IMR-90 (cell line): ENCODE data around the gene FNIP2. TPM values are rescaled to one million over a fixed set of nuclear protein-coding genes. Genes with fewer than 3 reads are reported as not detected.
A peak's percentile ranks its signal among the peaks of the same experiment; 100 is the strongest.

Experiments used
- ATAC-seq: fragments of 200-7000 bp; cut with Tn5 transposase; 2 replicates; pipeline ENCODE4 v1.9.1; 2020; ENCODE audit warnings: low read depth, mild to moderate bottlenecking, moderate library complexity
- BruUV-seq: library from RNA; stranded (reverse); fragments of 400-500 nt; replicated peaks from 2 replicates; lab custom pipeline; 2021; lab: Mats Ljungman, UMichigan
- CTCF ChIA-PET: fragments of 300-600 bp; formaldehyde crosslinking; extraction: SDS; loops from one replicate; lab custom pipeline; 2021; ENCODE audit warnings: antibody characterized with exemption; lab: Yijun Ruan, JAX
- POLR2A ChIA-PET: fragments of 300-600 bp; sonication (Branson Sonifier 250); formaldehyde crosslinking; loops from one replicate; lab custom pipeline; 2022; ENCODE audit warnings: antibody characterized with exemption; ENCODE audit not compliant: unreplicated experiment; lab: Charles Lee
- DNase-seq: peaks from one replicate; pipeline ENCODE4 v3.0.0; 2013
- H2AFZ ChIP-seq: replicated peaks from 2 replicates; pipeline ENCODE3; 2013; ENCODE audit warnings: low read length, mild to moderate bottlenecking; ENCODE audit not compliant: poor library complexity
- H2AK5ac ChIP-seq: 2 replicates; pipeline ENCODE4 v1.6.1; 2013; ENCODE audit warnings: low read depth, low read length, inconsistent platforms
- H2AK9ac ChIP-seq: replicated peaks from 2 replicates; pipeline ENCODE3; 2013; ENCODE audit warnings: mild to moderate bottlenecking, low read depth, low read length, moderate library complexity; ENCODE audit not compliant: poor library complexity
- H2BK120ac ChIP-seq: 2 replicates; pipeline ENCODE4 v1.6.1; 2013; ENCODE audit warnings: low read depth, low read length, inconsistent platforms
- H2BK15ac ChIP-seq: 3 replicates; pipeline ENCODE4 v1.6.1; 2013; ENCODE audit warnings: low read depth, low read length, inconsistent platforms
- H2BK20ac ChIP-seq: 2 replicates; pipeline ENCODE4 v1.6.1; 2013; ENCODE audit warnings: low read depth, mild to moderate bottlenecking, inconsistent platforms, low read length, moderate library complexity
- H2BK5ac ChIP-seq: 2 replicates; pipeline ENCODE4 v1.6.1; 2013; ENCODE audit warnings: mild to moderate bottlenecking, low read depth, low read length, inconsistent platforms; ENCODE audit not compliant: poor library complexity, severe bottlenecking
- H3K14ac ChIP-seq: replicated peaks from 2 replicates; pipeline ENCODE4 v1.6.1; 2013; ENCODE audit warnings: low read depth, low read length, inconsistent platforms
- H3K18ac ChIP-seq: 2 replicates; pipeline ENCODE4 v1.6.1; 2013; ENCODE audit warnings: low read depth, low read length, control low read depth
- H3K23ac ChIP-seq: 2 replicates; pipeline ENCODE4 v1.6.1; 2013; ENCODE audit warnings: low read depth, low read length, inconsistent platforms
- H3K27ac ChIP-seq: 2 replicates; pipeline ENCODE4 v1.5.1; 2013; ENCODE audit warnings: mild to moderate bottlenecking, control low read depth, low read length; ENCODE audit not compliant: insufficient read depth
- H3K27me3 ChIP-seq: 2 replicates; pipeline ENCODE4 v1.6.1; 2013; ENCODE audit warnings: low read length; ENCODE audit not compliant: control insufficient read depth, insufficient read depth
- H3K36me3 ChIP-seq: 2 replicates; pipeline ENCODE4 v1.6.1; 2013; ENCODE audit warnings: low read length, mixed read lengths; ENCODE audit not compliant: control insufficient read depth, insufficient read depth
- H3K4ac ChIP-seq: 2 replicates; pipeline ENCODE4 v1.6.1; 2013; ENCODE audit warnings: low read depth, low read length, inconsistent platforms
- H3K4me1 ChIP-seq: 2 replicates; pipeline ENCODE4 v1.6.1; 2013; ENCODE audit warnings: low read length, mixed read lengths; ENCODE audit not compliant: control insufficient read depth, insufficient read depth
- H3K4me2 ChIP-seq: 2 replicates; pipeline ENCODE4 v1.6.1; 2013; ENCODE audit warnings: low read depth, mild to moderate bottlenecking, control low read depth, low read length, moderate library complexity
- H3K4me3 ChIP-seq: 2 replicates; pipeline ENCODE4 v1.5.1; 2013; ENCODE audit warnings: low read depth, mild to moderate bottlenecking, control low read depth, low read length, moderate library complexity; ENCODE audit not compliant: insufficient read depth
- H3K56ac ChIP-seq: 2 replicates; pipeline ENCODE4 v1.6.1; 2013; ENCODE audit warnings: low read length, inconsistent platforms; ENCODE audit not compliant: insufficient read depth; ENCODE audit errors: extremely low read depth
- H3K79me1 ChIP-seq, 2 experiments: 2 replicates each; pipeline ENCODE4 v1.6.1; 2013; ENCODE audit warnings: low read length in 2 of 2, inconsistent platforms in 1 of 2, low read depth in 1 of 2
- H3K9ac ChIP-seq: 2 replicates; pipeline ENCODE4 v1.6.1; 2013; ENCODE audit warnings: low read depth, low read length, control low read depth
- H3K9me1 ChIP-seq: 2 replicates; pipeline ENCODE4 v1.6.1; 2013; ENCODE audit warnings: low read length, inconsistent platforms; ENCODE audit not compliant: insufficient read depth
- H3K9me3 ChIP-seq: 2 replicates; pipeline ENCODE4 v1.6.1; 2013; ENCODE audit warnings: low read length; ENCODE audit not compliant: control insufficient read depth, insufficient read depth
- H4K20me1 ChIP-seq: 2 replicates; pipeline ENCODE4 v1.6.1; 2013; ENCODE audit warnings: low read length, inconsistent platforms; ENCODE audit not compliant: insufficient read depth
- H4K5ac ChIP-seq: 2 replicates; pipeline ENCODE4 v1.6.1; 2013; ENCODE audit warnings: mild to moderate bottlenecking, low read depth, low read length, control low read depth
- H4K8ac ChIP-seq, 2 experiments: 2 replicates each; pipeline ENCODE4 v1.6.1; 2013; ENCODE audit warnings: low read depth in 2 of 2, low read length in 2 of 2, control low read depth in 1 of 2, inconsistent platforms in 1 of 2
- H4K91ac ChIP-seq: 2 replicates; pipeline ENCODE4 v1.6.1; 2013; ENCODE audit warnings: low read depth, low read length, inconsistent platforms; ENCODE audit not compliant: insufficient read depth
- BHLHE40 ChIP-seq: fragments of 150-350 bp; IDR thresholded peaks from 2 replicates; pipeline ENCODE4 v1.6.1; 2016; ENCODE audit warnings: mild to moderate bottlenecking, low read depth, low read length
- CEBPB ChIP-seq: IDR thresholded peaks from 2 replicates; pipeline ENCODE4 v1.6.1; 2012; ENCODE audit warnings: low read depth, low read length, improper control_type of control experiment
- CHD1 ChIP-seq: IDR thresholded peaks from 2 replicates; pipeline ENCODE4 v1.6.1; 2012; ENCODE audit warnings: low read depth, low read length, improper control_type of control experiment
- CTCF ChIP-seq: conservative IDR thresholded peaks from 2 replicates; pipeline ENCODE4 v1.5.1; 2012; ENCODE audit warnings: mild to moderate bottlenecking, low read depth, low read length, improper control_type of control experiment
- ELK1 ChIP-seq: fragments of 150-350 bp; IDR thresholded peaks from 2 replicates; pipeline ENCODE4 v1.6.1; 2016; ENCODE audit warnings: low read depth, mild to moderate bottlenecking, low read length, moderate library complexity, borderline replicate concordance
- FOS ChIP-seq: fragments of 150-350 bp; IDR thresholded peaks from 2 replicates; pipeline ENCODE4 v1.6.1; 2016; ENCODE audit warnings: low read depth, low read length
- MAFK ChIP-seq: IDR thresholded peaks from 2 replicates; pipeline ENCODE4 v1.6.1; 2012; ENCODE audit warnings: low read depth, low read length, improper control_type of control experiment
- MAZ ChIP-seq: IDR thresholded peaks from 2 replicates; pipeline ENCODE4 v1.6.1; 2012; ENCODE audit warnings: low read depth, mild to moderate bottlenecking, low read length, improper control_type of control experiment, moderate library complexity, borderline replicate concordance
- MXI1 ChIP-seq: IDR thresholded peaks from 2 replicates; pipeline ENCODE4 v1.6.1; 2012; ENCODE audit warnings: low read depth, mild to moderate bottlenecking, low read length, moderate library complexity, borderline replicate concordance
- NFE2L2 ChIP-seq: fragments of 150-350 bp; IDR thresholded peaks from 2 replicates; pipeline ENCODE4 v1.6.1; 2016; ENCODE audit warnings: low read depth, mild to moderate bottlenecking, low read length
- POLR2A ChIP-seq: IDR thresholded peaks from 2 replicates; pipeline ENCODE4 v1.6.1; 2012; ENCODE audit warnings: mild to moderate bottlenecking, low read depth, low read length
- RAD21 ChIP-seq: IDR thresholded peaks from 2 replicates; pipeline ENCODE4 v1.6.1; 2012; ENCODE audit warnings: low read length, improper control_type of control experiment
- RCOR1 ChIP-seq: IDR thresholded peaks from 2 replicates; pipeline ENCODE4 v1.6.1; 2012; ENCODE audit warnings: mild to moderate bottlenecking, low read length, improper control_type of control experiment; ENCODE audit not compliant: insufficient replicate concordance
- RFX5 ChIP-seq: IDR thresholded peaks from 2 replicates; pipeline ENCODE4 v1.8.0; 2012; ENCODE audit warnings: low read depth, mild to moderate bottlenecking, low read length, moderate library complexity
- SMC3 ChIP-seq: fragments of 150-350 bp; IDR thresholded peaks from 2 replicates; pipeline ENCODE4 v1.6.1; 2016; ENCODE audit warnings: low read depth, mild to moderate bottlenecking, antibody characterized with exemption, low read length, moderate library complexity
- USF2 ChIP-seq: fragments of 150-350 bp; IDR thresholded peaks from 2 replicates; pipeline ENCODE4 v1.6.1; 2017; ENCODE audit warnings: mild to moderate bottlenecking, antibody characterized with exemption, low read length, low read depth
- WGBS, 2 experiments: methylation state at CpG; one replicate each; pipeline versions ENCODE4 v1.1.5 to v1.1.7; 2013; ENCODE audit warnings: missing lambda C conversion rate in 2 of 2; ENCODE audit not compliant: insufficient read length in 1 of 2; ENCODE audit errors: extremely low coverage in 2 of 2; 5-methylcytosine and 5-hydroxymethylcytosine counted together
- dilution Hi-C: fragments of 300-500 bp; cut with HindIII; formaldehyde crosslinking; loops from one replicate; pipeline ENCODE4 v1.14.3; 2018; ENCODE audit warnings: low sequenced_read_pairs; ENCODE audit not compliant: unreplicated experiment
- in situ Hi-C: fragments of 300-500 bp; cut with MboI; formaldehyde crosslinking; loops from 3 replicates; pipeline ENCODE4 v1.14.3; 2019; ENCODE audit warnings: low sequenced_read_pairs, inconsistent platforms, mixed read lengths
- intact Hi-C: fragments of 100-400 bp; cut with micrococcal nuclease; formaldehyde crosslinking; loops from 2 replicates; pipeline ENCODE4 v1.10.0; 2022
- polyA plus RNA-seq, 3 experiments: library from polyadenylated mRNA; depleted of rRNA; stranded (reverse); fragments of >200 nt; gene quantifications; 2 replicates each; pipeline ENCODE4 v1.2.3, GENCODE V29; 2012; ENCODE audit warnings: low replicate concordance in 1 of 3
- total RNA-seq: library from RNA; depleted of rRNA; stranded (reverse); fragments of >200 nt; gene quantifications from 2 replicates; pipeline ENCODE4 v1.2.3, GENCODE V29; 2012

The FNIP2 gene
- total and polyA plus RNA-seq, 2 of the 4 experiments (the other 2 are of a cell fraction) = 4.7 to 24.6 TPM

- Histone ChIP-seq H3K9ac (no peak overlapping the region), H2AK5ac (0 out of 2 replicates have a peak overlapping the region, but pooled peaks have one; percentile 1), H3K23ac (peak overlapping the region; percentile 91), H2AK9ac (no peak overlapping the region), H3K36me3 (no peaks in the 10 kb centered on the region), H3K4ac (no peak overlapping the region), H3K4me3 (no peak overlapping the region), H3K79me1 (peaks cover 17 to 46% of the 10 kb centered on the region in 2 experiments), H3K14ac (0 out of 2 replicates have a peak overlapping the region, but pooled peaks have one; percentile 42), H3K56ac (no peak overlapping the region), H4K91ac (no peak overlapping the region), H3K27me3 (no peaks in the 10 kb centered on the region), H2BK20ac (no peak overlapping the region), H3K9me3 (no peaks in the 10 kb centered on the region), H3K4me1 (peaks cover 6% of the 10 kb centered on the region), H3K4me2 (peak overlapping the region; percentile 19; the same call in 1 of the 2 replicates), H4K8ac (no peak overlapping the region), H2AFZ (no peak overlapping the region), H3K27ac (no peak overlapping the region), H2BK5ac (no peak overlapping the region), H4K20me1 (no peaks in the 10 kb centered on the region), H3K18ac (no peak overlapping the region), H2BK15ac (no peak overlapping the region), H4K5ac (no peak overlapping the region), H2BK120ac (no peak overlapping the region), H3K9me1 (peaks cover 9% of the 10 kb centered on the region; the same call in 1 of the 2 replicates)
- BruUV-seq = no TSS peak
- no CpG with 5 or more reads among the region's 5 CpGs for WGBS, 2 experiments
- intact Hi-C loops (no loop called here), dilution Hi-C loops (no loop called here), in situ Hi-C loops (no loop called here)
- POLR2A ChIA-PET = no interaction called here
- CTCF ChIA-PET = interaction anchor here (0.6 to 1.8 kb wide), 2 partner anchors 81 to 547 kb away, joined by 3 to 4 read pairs; no protein-coding TSS in a partner anchor
- TF ChIP-seq FOS (no peak), SMC3 (no peak), MAZ (no peak), CTCF (no peak), CHD1 (no peak), CEBPB (no peak), MAFK (no peak), NFE2L2 (no peak), RCOR1 (no peak), BHLHE40 (no peak), ELK1 (no peak), POLR2A (no peak), RFX5 (no peak), RAD21 (no peak), MXI1 (no peak), USF2 (no peak)
- ATAC-seq (no peak), DNase-seq (no peak)
These were observed 1.8 kb downstream of the FNIP2 start for GRCh38 chr4:158770671-158771070.
